WERI-Rb-1 (cell line): ENCODE data around the gene C1orf116.

Source experiments
- DNase-seq: peaks from one replicate; pipeline ENCODE4 v3.0.0-alpha.2; 2020
- H3K27ac ChIP-seq: fragments of 250-450 bp; sonication (Bioruptor Pico); 2 replicates; pipeline ENCODE4 v1.5.1; 2020; ENCODE audit warnings: mild to moderate bottlenecking, moderate library complexity
- H3K27me3 ChIP-seq: fragments of 250-450 bp; sonication (Bioruptor Pico); 2 replicates; pipeline ENCODE4 v1.5.1; 2021; ENCODE audit warnings: mild to moderate bottlenecking, low read depth, moderate library complexity; ENCODE audit not compliant: insufficient read depth, severe bottlenecking
- H3K36me3 ChIP-seq: fragments of 250-450 bp; sonication (Bioruptor Pico); 2 replicates; pipeline ENCODE4 v1.5.1; 2020; ENCODE audit warnings: mild to moderate bottlenecking, moderate library complexity
- H3K4me3 ChIP-seq: 2 replicates; pipeline ENCODE4 v1.5.1; 2011; ENCODE audit warnings: low read depth, mild to moderate bottlenecking, control low read depth, low read length
- H3K9me3 ChIP-seq: fragments of 250-450 bp; sonication (Bioruptor Pico); 2 replicates; pipeline ENCODE4 v1.5.1; 2021; ENCODE audit warnings: mild to moderate bottlenecking, moderate library complexity; ENCODE audit not compliant: severe bottlenecking
- CTCF ChIP-seq: IDR thresholded peaks from 2 replicates; pipeline ENCODE4 v1.5.1; 2011; ENCODE audit warnings: low read depth, mild to moderate bottlenecking, control low read depth, inconsistent platforms, low read length

The C1orf116 gene

GRCh38 chr1:206969090-206969489 is 63.5 kb downstream of the C1orf116 start:
- Histone ChIP-seq H3K27me3 (peaks cover 98% of the 10 kb centered on the region), H3K9me3 (peaks cover 9% of the 10 kb centered on the region), H3K36me3 (no peaks in the 10 kb centered on the region), H3K4me3 (no peak overlapping the region), H3K27ac (no peak overlapping the region)
- no peak for DNase-seq
- TF ChIP-seq CTCF = no peak
